A549 (cell line): ENCODE results near the gene KDM4B. TPM values are rescaled to one million over a fixed set of nuclear protein-coding genes. Genes with fewer than 3 reads are reported as not detected.
A peak's percentile ranks its signal among the peaks of the same experiment; 100 is the strongest.

ENCODE experiments used
- ATAC-seq, 2 experiments: fragments of 200-7000 bp in 1 of 2; fragments of >200 bp in 1 of 2; cut with Nextera tagmentation in 1 of 2; cut with Tn5 transposase in 1 of 2; 3 replicates each; pipeline versions ENCODE4 v1.8.0 to v1.9.1; 2018 to 2020; ENCODE audit warnings: mild to moderate bottlenecking in 1 of 2, moderate library complexity in 1 of 2
- CTCF ChIA-PET: fragments of 300-600 bp; sonication (Branson Sonifier 250); formaldehyde crosslinking; extraction: SDS; loops from one replicate; lab custom pipeline; 2021; ENCODE audit warnings: antibody characterized with exemption, inconsistent platforms; lab: Yijun Ruan, JAX
- POLR2A ChIA-PET: fragments of 350-600 bp; formaldehyde crosslinking; extraction: SDS; loops from one replicate; lab custom pipeline; 2021; ENCODE audit warnings: antibody characterized with exemption, inconsistent platforms; lab: Yijun Ruan, JAX
- DNase-seq, 2 experiments: peaks; one replicate each; pipeline versions ENCODE4 v3.0.0 to v3.0.0-alpha.2; 2011 to 2016; ENCODE audit warnings: low read depth in 1 of 2, low spot score in 1 of 2
- FAIRE-seq: peaks from 2 replicates; lab custom pipeline; 2011; peaks lifted over from hg19 to GRCh38; lab: Jason Lieb, UNC
- H3K27ac ChIP-seq, 2 experiments: fragments of >200 bp; sonication (Bioruptor Twin); formaldehyde crosslinking; 3 replicates each; pipeline ENCODE4 v1.5.1; 2016 to 2017
- H3K4me1 ChIP-seq: fragments of >200 bp; sonication (Bioruptor Twin); formaldehyde crosslinking; 3 replicates; pipeline ENCODE4 v1.6.1; 2016
- H3K4me2 ChIP-seq: fragments of >200 bp; sonication (Bioruptor Twin); formaldehyde crosslinking; 3 replicates; pipeline ENCODE4 v1.6.1; 2016
- H3K4me3 ChIP-seq: fragments of >200 bp; sonication (Bioruptor Twin); formaldehyde crosslinking; 3 replicates; pipeline ENCODE4 v1.5.1; 2016
- H3K9me3 ChIP-seq: fragments of >200 bp; sonication (Bioruptor Twin); formaldehyde crosslinking; 3 replicates; pipeline ENCODE4 v1.6.1; 2016
- ATOH8 ChIP-seq: fragments of 250-450 bp; sonication (Bioruptor Pico); IDR thresholded peaks from 2 replicates; pipeline ENCODE4 v1.5.0; 2020; ENCODE audit warnings: low read depth, mild to moderate bottlenecking, moderate library complexity
- BCL3 ChIP-seq: fragments of >200 bp; sonication (Bioruptor Twin); formaldehyde crosslinking; IDR thresholded peaks from 3 replicates; pipeline ENCODE4 v1.6.1; 2016
- BHLHE40 ChIP-seq: IDR thresholded peaks from 2 replicates; pipeline ENCODE4 v1.6.1; 2012; ENCODE audit warnings: low read depth, low read length, inconsistent platforms
- CBX2 ChIP-seq: fragments of 200-600 bp; sonication (generic); IDR thresholded peaks from 2 replicates; pipeline ENCODE4 v1.6.1; 2016; ENCODE audit warnings: low read depth, mild to moderate bottlenecking, borderline replicate concordance
- CEBPB ChIP-seq, 2 experiments: fragments of >200 bp in 1 of 2; sonication (Bioruptor Twin) in 1 of 2; formaldehyde crosslinking in 1 of 2; IDR thresholded peaks; 2 replicates each; pipeline ENCODE4 v1.6.1; 2012 to 2016
- CHD4 ChIP-seq: fragments of 200-600 bp; sonication (generic); IDR thresholded peaks from 2 replicates; pipeline ENCODE4 v1.6.1; 2016; ENCODE audit warnings: antibody characterized with exemption, mild to moderate bottlenecking, borderline replicate concordance
- EHF ChIP-seq: fragments of 250-450 bp; sonication (Bioruptor Pico); IDR thresholded peaks from 2 replicates; pipeline ENCODE4 v1.5.0; 2020; ENCODE audit warnings: mild to moderate bottlenecking
- ESRRA ChIP-seq: fragments of 150-350 bp; IDR thresholded peaks from 2 replicates; pipeline ENCODE4 v1.6.1; 2014; ENCODE audit warnings: mild to moderate bottlenecking, low read length, borderline replicate concordance
- FOSB ChIP-seq: fragments of 250-450 bp; sonication (Bioruptor Pico); IDR thresholded peaks from 2 replicates; pipeline ENCODE4 v1.5.0; 2020; ENCODE audit warnings: mild to moderate bottlenecking, moderate library complexity
- FOSL2 ChIP-seq, 2 experiments: fragments of 450-650 bp in 1 of 2; fragments of >200 bp in 1 of 2; sonication (Bioruptor Twin) in 1 of 2; formaldehyde crosslinking; IDR thresholded peaks; 2 replicates each; pipeline versions ENCODE4 v1.5.0 to v1.6.1; 2016 to 2020; ENCODE audit warnings: mild to moderate bottlenecking in 1 of 2, moderate library complexity in 1 of 2
- GATA3 ChIP-seq: IDR thresholded peaks from 2 replicates; pipeline ENCODE4 v1.6.1; 2012; ENCODE audit warnings: borderline replicate concordance
- HDAC2 ChIP-seq: fragments of 200-600 bp; sonication (generic); IDR thresholded peaks from 2 replicates; pipeline ENCODE4 v1.6.1; 2016
- HEYL ChIP-seq: fragments of 250-450 bp; sonication (Bioruptor Pico); IDR thresholded peaks from 2 replicates; pipeline ENCODE4 v1.8.0; 2021; ENCODE audit warnings: mild to moderate bottlenecking, moderate library complexity
- JUN ChIP-seq, 2 experiments: fragments of >200 bp; sonication (Bioruptor Twin); formaldehyde crosslinking; IDR thresholded peaks; 2 replicates in 1 of 2; 3 replicates in 1 of 2; pipeline ENCODE4 v1.6.1; 2016 to 2017
- MAFK ChIP-seq: fragments of 450-650 bp; IDR thresholded peaks from 2 replicates; pipeline ENCODE4 v1.6.1; 2014; ENCODE audit not compliant: partially characterized antibody
- NFE2L2 ChIP-seq: fragments of 150-350 bp; conservative IDR thresholded peaks from 2 replicates; pipeline ENCODE4 v1.6.1; 2014; ENCODE audit warnings: low read length
- PHF8 ChIP-seq: fragments of 200-600 bp; sonication (generic); IDR thresholded peaks from 2 replicates; pipeline ENCODE4 v1.6.1; 2016; ENCODE audit warnings: low read depth, mild to moderate bottlenecking, antibody characterized with exemption, moderate library complexity, borderline replicate concordance
- RFX5 ChIP-seq: fragments of 450-650 bp; IDR thresholded peaks from 2 replicates; pipeline ENCODE4 v1.7.1; 2014; ENCODE audit warnings: antibody characterized with exemption, mild to moderate bottlenecking, moderate library complexity
- RNF2 ChIP-seq: fragments of 200-600 bp; sonication (generic); IDR thresholded peaks from 2 replicates; pipeline ENCODE4 v1.6.1; 2016; ENCODE audit warnings: low read depth, mild to moderate bottlenecking, antibody characterized with exemption, moderate library complexity, borderline replicate concordance
- SMC3 ChIP-seq: fragments of >200 bp; sonication (Bioruptor Twin); formaldehyde crosslinking; IDR thresholded peaks from 3 replicates; pipeline ENCODE4 v1.6.1; 2018; ENCODE audit warnings: inconsistent platforms
- ZC3H11A ChIP-seq: fragments of 450-650 bp; IDR thresholded peaks from 2 replicates; pipeline ENCODE4 v1.6.1; 2014; ENCODE audit warnings: antibody characterized with exemption, mild to moderate bottlenecking
- ZFP36 ChIP-seq: fragments of 450-650 bp; IDR thresholded peaks from 2 replicates; pipeline ENCODE4 v1.6.1; 2014; ENCODE audit warnings: borderline replicate concordance; ENCODE audit not compliant: partially characterized antibody
- ZNF302 ChIP-seq: fragments of 250-450 bp; sonication (Bioruptor Pico); IDR thresholded peaks from 2 replicates; pipeline ENCODE4 v1.9.0; 2021; ENCODE audit warnings: inconsistent platforms, mild to moderate bottlenecking, moderate library complexity
- ZSCAN20 ChIP-seq: fragments of 250-450 bp; sonication (Bioruptor Pico); IDR thresholded peaks from 2 replicates; pipeline ENCODE4 v1.8.0; 2022; ENCODE audit warnings: mild to moderate bottlenecking, moderate library complexity
- WGBS: methylation state at CpG from one replicate; pipeline ENCODE4 v1.1.6; 2017; ENCODE audit errors: missing lambda C conversion rate; 5-methylcytosine and 5-hydroxymethylcytosine counted together
- polyA plus RNA-seq, 4 experiments: library from polyadenylated mRNA; depleted of rRNA in 3 of 4; stranded (reverse); fragments of >200 nt; fragmentation: RNase III in 1 of 4; extraction: RNeasy Plus Mini Kit Qiagen cat#74134 plus additional on column Dnase treatment in 1 of 4; gene quantifications; 2 replicates in 3 of 4; 3 replicates in 1 of 4; pipeline ENCODE4 v1.2.3, GENCODE V29; 2011 to 2017
- TF ChIP-seq, protein P1 (sequence below): fragments of 250-450 bp; sonication (Bioruptor Pico); IDR thresholded peaks from 2 replicates; pipeline ENCODE4 v1.5.0; 2021; ENCODE audit warnings: mild to moderate bottlenecking, moderate library complexity, borderline replicate concordance
- TF ChIP-seq, protein P2 (sequence below): fragments of >200 bp; sonication (Bioruptor Twin); formaldehyde crosslinking; IDR thresholded peaks from 3 replicates; pipeline ENCODE4 v1.5.1; 2016

The KDM4B gene
- polyA plus RNA-seq, 2 of the 4 experiments (the other 2 are of a cell fraction) = 3.0 to 4.6 TPM

DNA sequence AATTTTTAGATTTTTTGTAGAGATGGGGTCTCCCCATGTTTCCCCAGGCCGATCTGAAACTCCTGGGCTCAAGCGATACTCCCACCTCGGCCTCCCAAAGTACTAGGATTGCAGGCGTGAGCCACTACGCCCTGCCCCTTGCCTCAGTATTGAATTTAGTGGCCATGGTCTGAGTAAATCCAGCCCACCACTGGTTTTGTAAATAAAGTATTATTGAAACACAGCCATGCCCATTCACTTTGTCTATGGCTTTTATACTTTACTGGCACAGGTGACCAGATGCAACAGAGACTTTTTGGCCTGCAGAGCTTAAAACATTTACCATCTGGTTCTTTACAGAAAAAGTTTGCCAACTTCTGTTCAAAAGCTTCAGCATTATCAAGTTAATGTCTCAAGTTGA lies 227.9 kb downstream of the KDM4B start:
- CTCF ChIA-PET = interaction anchor here (0.6 kb wide), 1 partner anchor 30 kb away, joined by 5 read pairs; no protein-coding TSS in a partner anchor
- TF ChIP-seq MAFK (no peak), ZNF302 (no peak), HDAC2 (no peak), NFE2L2 (no peak), CBX2 (no peak), FOSB (CRISPR knock-in tag) (no peak), CHD4 (no peak), JUN (IDR thresholded peaks at IDR 0.05) (no peak), RNF2 (no peak), BCL3 (no peak), ZFP36 (no peak), RFX5 (no peak), BHLHE40 (no peak), HEYL (no peak), GATA3 (no peak), ZSCAN20 (no peak), ZC3H11A (no peak), CEBPB (IDR thresholded peaks at IDR 0.05) (no peak)
- TF ChIP-seq, protein P1, sequence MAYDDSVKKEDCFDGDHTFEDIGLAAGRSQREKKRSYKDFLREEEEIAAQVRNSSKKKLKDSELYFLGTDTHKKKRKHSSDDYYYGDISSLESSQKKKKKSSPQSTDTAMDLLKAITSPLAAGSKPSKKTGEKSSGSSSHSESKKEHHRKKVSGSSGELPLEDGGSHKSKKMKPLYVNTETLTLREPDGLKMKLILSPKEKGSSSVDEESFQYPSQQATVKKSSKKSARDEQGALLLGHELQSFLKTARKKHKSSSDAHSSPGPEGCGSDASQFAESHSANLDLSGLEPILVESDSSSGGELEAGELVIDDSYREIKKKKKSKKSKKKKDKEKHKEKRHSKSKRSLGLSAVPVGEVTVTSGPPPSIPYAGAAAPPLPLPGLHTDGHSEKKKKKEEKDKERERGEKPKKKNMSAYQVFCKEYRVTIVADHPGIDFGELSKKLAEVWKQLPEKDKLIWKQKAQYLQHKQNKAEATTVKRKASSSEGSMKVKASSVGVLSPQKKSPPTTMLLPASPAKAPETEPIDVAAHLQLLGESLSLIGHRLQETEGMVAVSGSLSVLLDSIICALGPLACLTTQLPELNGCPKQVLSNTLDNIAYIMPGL (CRISPR knock-in tag) = no peak
- TF ChIP-seq, all 56 proteins: peak for 0
- Histone ChIP-seq H3K4me2 (no peak overlapping the region), H3K9me3 (peaks cover 16% of the 10 kb centered on the region), H3K27ac (no peak overlapping the region), H3K4me3 (no peak overlapping the region), H3K4me1 (no peaks in the 10 kb centered on the region)
- WGBS = 94% methylated on average over 5 of the region's 5 CpGs
- DNase-seq = no peak
- no peak for ATAC-seq
- FAIRE-seq = no peak
- POLR2A ChIA-PET = no interaction called here

DNA sequence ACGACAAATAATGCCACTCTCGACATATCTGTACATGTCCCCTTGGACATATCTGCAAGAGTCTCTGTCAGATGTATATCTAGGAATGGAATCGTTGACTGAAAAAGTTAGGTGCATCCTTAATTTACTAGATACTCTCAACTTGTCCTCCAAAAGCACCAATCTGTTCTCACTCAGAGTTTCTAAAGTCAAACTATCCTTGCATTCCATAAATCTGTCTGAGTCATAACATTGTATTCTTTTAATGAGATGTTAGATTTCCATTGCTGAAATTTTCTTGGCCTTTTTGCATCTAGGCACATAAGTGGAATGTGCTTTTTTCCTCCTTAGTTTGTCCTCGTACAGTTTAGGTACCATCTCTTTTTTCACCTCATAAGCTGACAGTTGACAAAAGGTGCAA lies 231.9 kb downstream of the KDM4B start:
- DNase-seq = peak in 1 of 2 experiments; percentile 26
- no peaks in the 10 kb centered on the region for H3K4me1 ChIP-seq
- no peak overlapping the region for H3K27ac ChIP-seq
- CTCF ChIA-PET = interaction anchor here (0.7 kb wide), 1 partner anchor 397 kb away, joined by 3 read pairs; no protein-coding TSS in a partner anchor
- ATAC-seq = no peak
- H3K9me3 ChIP-seq = peaks cover 29% of the 10 kb centered on the region
- H3K4me3 ChIP-seq = no peak overlapping the region
- WGBS = 92% methylated on average over 4 of the region's 4 CpGs
- FAIRE-seq = no peak
- TF ChIP-seq ESRRA = no peak
- no peak for TF ChIP-seq EHF (CRISPR knock-in tag)
- no peak for TF ChIP-seq ATOH8 (CRISPR knock-in tag)
- TF ChIP-seq PHF8 = no peak
- TF ChIP-seq, protein P2, sequence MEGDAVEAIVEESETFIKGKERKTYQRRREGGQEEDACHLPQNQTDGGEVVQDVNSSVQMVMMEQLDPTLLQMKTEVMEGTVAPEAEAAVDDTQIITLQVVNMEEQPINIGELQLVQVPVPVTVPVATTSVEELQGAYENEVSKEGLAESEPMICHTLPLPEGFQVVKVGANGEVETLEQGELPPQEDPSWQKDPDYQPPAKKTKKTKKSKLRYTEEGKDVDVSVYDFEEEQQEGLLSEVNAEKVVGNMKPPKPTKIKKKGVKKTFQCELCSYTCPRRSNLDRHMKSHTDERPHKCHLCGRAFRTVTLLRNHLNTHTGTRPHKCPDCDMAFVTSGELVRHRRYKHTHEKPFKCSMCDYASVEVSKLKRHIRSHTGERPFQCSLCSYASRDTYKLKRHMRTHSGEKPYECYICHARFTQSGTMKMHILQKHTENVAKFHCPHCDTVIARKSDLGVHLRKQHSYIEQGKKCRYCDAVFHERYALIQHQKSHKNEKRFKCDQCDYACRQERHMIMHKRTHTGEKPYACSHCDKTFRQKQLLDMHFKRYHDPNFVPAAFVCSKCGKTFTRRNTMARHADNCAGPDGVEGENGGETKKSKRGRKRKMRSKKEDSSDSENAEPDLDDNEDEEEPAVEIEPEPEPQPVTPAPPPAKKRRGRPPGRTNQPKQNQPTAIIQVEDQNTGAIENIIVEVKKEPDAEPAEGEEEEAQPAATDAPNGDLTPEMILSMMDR = no peak
- TF ChIP-seq SMC3 = no peak
- no peak for TF ChIP-seq FOSL2 (IDR thresholded peaks at IDR 0.05)
- peak; percentile 38 for TF ChIP-seq FOSL2 (CRISPR knock-in tag; IDR thresholded peaks at IDR 0.05)
- TF ChIP-seq, all 56 proteins: peak for 1
- POLR2A ChIA-PET = no interaction called here
- H3K4me2 ChIP-seq = no peak overlapping the region
